PC-9 (cell line): ENCODE measurements around the gene GNB1. TPM values are rescaled to one million over a fixed set of nuclear protein-coding genes. Genes with fewer than 3 reads are reported as not detected.

Experiments
- BruUV-seq: library from RNA; stranded (reverse); fragments of 400-500 nt; replicated peaks from 2 replicates; lab custom pipeline; 2021; lab: Mats Ljungman, UMichigan
- CTCF ChIA-PET: fragments of 300-600 bp; sonication (Branson Sonifier 250); formaldehyde crosslinking; loops from one replicate; lab custom pipeline; 2022; ENCODE audit warnings: antibody characterized with exemption; lab: Charles Lee
- POLR2A ChIA-PET: fragments of 300-600 bp; sonication (Branson Sonifier 250); formaldehyde crosslinking; loops from one replicate; lab custom pipeline; 2022; ENCODE audit warnings: antibody characterized with exemption; ENCODE audit not compliant: unreplicated experiment; lab: Charles Lee
- DNase-seq, 2 experiments: peaks; one replicate each; pipeline versions ENCODE4 v3.0.0 to v3.0.0-alpha.2; 2015 to 2022; ENCODE audit warnings: mixed read lengths in 1 of 2
- H2AFZ ChIP-seq: fragments of 200-600 bp; sonication (generic); 2 replicates; pipeline ENCODE4 v1.8.1; 2017; ENCODE audit warnings: antibody characterized with exemption
- H3F3A ChIP-seq: fragments of 200-600 bp; sonication (generic); 2 replicates; pipeline ENCODE4 v1.8.1; 2017; ENCODE audit warnings: antibody characterized with exemption, mild to moderate bottlenecking, low read depth; ENCODE audit not compliant: insufficient read depth
- H3K27ac ChIP-seq: fragments of 200-600 bp; sonication (generic); 2 replicates; pipeline ENCODE4 v1.6.1; 2016; ENCODE audit warnings: mixed run types
- H3K27me3 ChIP-seq: fragments of 200-600 bp; sonication (generic); 2 replicates; pipeline ENCODE4 v1.6.1; 2016; ENCODE audit warnings: low read depth, mixed run types; ENCODE audit not compliant: insufficient read depth
- H3K36me3 ChIP-seq: fragments of 200-600 bp; sonication (generic); 2 replicates; pipeline ENCODE4 v1.6.1; 2016; ENCODE audit warnings: low read depth, mixed run types
- H3K4me1 ChIP-seq: fragments of 200-600 bp; sonication (generic); replicated peaks from 2 replicates; pipeline ENCODE4 v1.6.1; 2016; ENCODE audit warnings: mixed run types; ENCODE audit not compliant: insufficient read depth
- H3K4me2 ChIP-seq: fragments of 200-600 bp; sonication (generic); 2 replicates; pipeline ENCODE4 v1.6.1; 2017; ENCODE audit warnings: mixed run types
- H3K4me3 ChIP-seq: fragments of 200-600 bp; sonication (generic); 2 replicates; pipeline ENCODE4 v1.6.1; 2016; ENCODE audit warnings: mixed run types
- H3K79me2 ChIP-seq: fragments of 200-600 bp; sonication (generic); 2 replicates; pipeline ENCODE4 v1.6.1; 2017; ENCODE audit warnings: low read depth, mixed run types
- H3K9me2 ChIP-seq: fragments of 200-600 bp; sonication (generic); 2 replicates; pipeline ENCODE4 v1.8.1; 2017; ENCODE audit warnings: mild to moderate bottlenecking; ENCODE audit not compliant: insufficient read depth
- H3K9me3 ChIP-seq: fragments of 200-600 bp; sonication (generic); 2 replicates; pipeline ENCODE4 v1.8.1; 2016; ENCODE audit warnings: low read depth; ENCODE audit not compliant: insufficient read depth
- H4K20me1 ChIP-seq: fragments of 200-600 bp; sonication (generic); 2 replicates; pipeline ENCODE4 v1.8.1; 2017; ENCODE audit not compliant: insufficient read depth
- CTCF ChIP-seq: fragments of 200-600 bp; sonication (generic); conservative IDR thresholded peaks from 2 replicates; pipeline ENCODE4 v1.6.1; 2017; ENCODE audit warnings: mixed run types, antibody characterized with exemption, mild to moderate bottlenecking, moderate library complexity
- EZH2 ChIP-seq: fragments of 200-600 bp; sonication (generic); IDR thresholded peaks from 2 replicates; pipeline ENCODE4 v1.8.0; 2017; ENCODE audit warnings: antibody characterized with exemption, low read depth
- intact Hi-C: fragments of 100-400 bp; cut with micrococcal nuclease; formaldehyde crosslinking; loops from one replicate; pipeline ENCODE4 v1.10.0; 2022; ENCODE audit not compliant: unreplicated experiment
- total RNA-seq: library from RNA; stranded (reverse); gene quantifications from 2 replicates; pipeline ENCODE4 v1.2.3, GENCODE V29; 2021

GNB1 gene
- total RNA-seq, 1 experiment from 2014 or later = 286 TPM

DNA sequence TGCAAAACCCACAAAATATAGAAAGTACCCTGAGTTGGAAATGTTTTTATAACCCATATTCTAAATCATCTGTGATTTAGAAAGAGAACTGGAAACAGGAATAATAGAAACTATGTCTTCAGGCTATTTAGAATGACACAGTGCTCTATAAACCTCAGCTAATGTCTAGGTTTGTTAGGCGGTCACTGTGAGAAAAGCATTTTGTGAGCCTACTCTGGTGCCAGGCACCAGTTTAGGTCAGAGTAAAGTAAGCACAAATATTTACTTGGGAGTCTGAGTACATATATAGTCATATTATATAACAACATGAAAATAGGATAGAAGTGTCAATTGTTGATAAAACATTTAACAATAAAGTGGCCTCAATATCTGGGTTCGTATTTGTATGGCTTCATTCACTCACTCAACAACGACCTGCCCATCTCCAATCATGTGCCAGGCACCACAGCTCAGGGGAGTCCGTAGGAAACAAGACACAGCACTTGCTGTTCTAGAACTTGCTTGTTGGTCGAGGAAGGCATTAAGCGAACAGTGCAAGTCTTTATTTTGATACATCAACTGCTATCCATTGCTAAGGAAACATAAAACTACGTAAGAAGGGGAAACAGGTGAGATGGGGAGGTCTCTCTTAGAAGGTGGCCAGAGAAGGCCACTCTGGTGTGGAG is 37.2 kb downstream of the GNB1 start:
- H4K20me1 ChIP-seq = peaks cover 68% of the 10 kb centered on the region
- no TSS peak for BruUV-seq
- TF ChIP-seq CTCF (no peak), EZH2 (no peak)

GRCh38 chr1:1852619-1853414 is 38.1 kb downstream of the GNB1 start:
- TF ChIP-seq EZH2 (no peak), CTCF (no peak)
- no peak for DNase-seq
- Histone ChIP-seq H3K4me2 (no peak overlapping the region), H2AFZ (no peak overlapping the region), H3K79me2 (peaks cover 78% of the 10 kb centered on the region), H3K4me1 (no peaks in the 10 kb centered on the region), H3K9me3 (no peaks in the 10 kb centered on the region), H3K4me3 (no peak overlapping the region), H3K27me3 (no peaks in the 10 kb centered on the region), H3K36me3 (0 out of 2 replicates have a peak, but pooled peaks cover 3% of the 10 kb centered on the region), H4K20me1 (peaks cover 60% of the 10 kb centered on the region), H3K27ac (no peak overlapping the region), H3F3A (peaks cover 22% of the 10 kb centered on the region), H3K9me2 (no peaks in the 10 kb centered on the region)
- no TSS peak for BruUV-seq
- intact Hi-C loops = no loop called here
- CTCF ChIA-PET = no interaction called here
- POLR2A ChIA-PET = no interaction called here

More for the DNA sequence above, 37.2 kb downstream of the GNB1 start:
- H3K4me3 ChIP-seq = no peak overlapping the region
- H3K27me3 ChIP-seq = no peaks in the 10 kb centered on the region
- CTCF ChIA-PET = no interaction called here
- no peak overlapping the region for H2AFZ ChIP-seq
- no peak for DNase-seq
- no peak overlapping the region for H3K27ac ChIP-seq
- POLR2A ChIA-PET = no interaction called here
- H3K9me2 ChIP-seq = no peaks in the 10 kb centered on the region
- intact Hi-C loops = no loop called here
- peaks cover 22% of the 10 kb centered on the region for H3F3A ChIP-seq
- 0 out of 2 replicates have a peak, but pooled peaks cover 3% of the 10 kb centered on the region for H3K36me3 ChIP-seq
- H3K4me2 ChIP-seq = no peak overlapping the region
- H3K9me3 ChIP-seq = no peaks in the 10 kb centered on the region
- 0 out of 2 replicates have a peak, but pooled peaks cover 3% of the 10 kb centered on the region for H3K4me1 ChIP-seq
- H3K79me2 ChIP-seq = peaks cover 82% of the 10 kb centered on the region

DNA sequence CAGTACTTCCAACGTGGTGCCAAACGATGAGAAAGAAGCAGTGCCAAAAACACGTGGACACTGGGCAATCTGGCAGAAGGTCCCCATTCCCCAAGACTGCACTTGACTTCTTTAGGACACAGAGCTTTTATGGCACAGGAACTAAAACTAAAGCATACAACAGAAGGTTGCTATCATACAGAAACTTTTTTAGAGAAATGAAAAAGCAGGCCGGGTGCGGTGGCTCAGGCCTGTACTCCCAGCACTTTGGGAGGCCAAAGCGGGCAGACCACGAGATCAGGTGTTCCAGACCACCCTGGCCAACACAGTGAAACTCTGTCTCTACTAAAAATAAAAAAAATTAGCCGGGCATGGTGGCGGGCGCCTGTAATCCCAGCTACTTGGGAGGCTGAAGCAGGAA is 43.0 kb downstream of the GNB1 start:
- Histone ChIP-seq H3K27ac (no peak overlapping the region), H3K4me1 (no peaks in the 10 kb centered on the region), H3K36me3 (0 out of 2 replicates have a peak, but pooled peaks cover 3% of the 10 kb centered on the region), H2AFZ (no peak overlapping the region), H3F3A (peaks cover 21% of the 10 kb centered on the region; the same call in 1 of the 2 replicates), H3K79me2 (peaks cover 71% of the 10 kb centered on the region), H3K9me3 (no peaks in the 10 kb centered on the region), H3K4me3 (no peak overlapping the region), H3K9me2 (no peaks in the 10 kb centered on the region), H3K27me3 (no peaks in the 10 kb centered on the region), H4K20me1 (peaks cover 56% of the 10 kb centered on the region), H3K4me2 (no peak overlapping the region)
- intact Hi-C loops = no loop called here
- BruUV-seq = no TSS peak
- no peak for DNase-seq
- POLR2A ChIA-PET = no interaction called here
- CTCF ChIA-PET = no interaction called here
- TF ChIP-seq EZH2 (no peak), CTCF (no peak)
